GM19463 (cell line): Measurements from ENCODE around the gene TRMT2A.

Source experiments
- ATAC-seq: cut with Tn5 transposase; IDR thresholded peaks from one replicate; pipeline ENCODE4 v1.9.1; 2021; ENCODE audit warnings: mild to moderate bottlenecking, moderate library complexity; ENCODE audit not compliant: unreplicated experiment

The TRMT2A gene

DNA sequence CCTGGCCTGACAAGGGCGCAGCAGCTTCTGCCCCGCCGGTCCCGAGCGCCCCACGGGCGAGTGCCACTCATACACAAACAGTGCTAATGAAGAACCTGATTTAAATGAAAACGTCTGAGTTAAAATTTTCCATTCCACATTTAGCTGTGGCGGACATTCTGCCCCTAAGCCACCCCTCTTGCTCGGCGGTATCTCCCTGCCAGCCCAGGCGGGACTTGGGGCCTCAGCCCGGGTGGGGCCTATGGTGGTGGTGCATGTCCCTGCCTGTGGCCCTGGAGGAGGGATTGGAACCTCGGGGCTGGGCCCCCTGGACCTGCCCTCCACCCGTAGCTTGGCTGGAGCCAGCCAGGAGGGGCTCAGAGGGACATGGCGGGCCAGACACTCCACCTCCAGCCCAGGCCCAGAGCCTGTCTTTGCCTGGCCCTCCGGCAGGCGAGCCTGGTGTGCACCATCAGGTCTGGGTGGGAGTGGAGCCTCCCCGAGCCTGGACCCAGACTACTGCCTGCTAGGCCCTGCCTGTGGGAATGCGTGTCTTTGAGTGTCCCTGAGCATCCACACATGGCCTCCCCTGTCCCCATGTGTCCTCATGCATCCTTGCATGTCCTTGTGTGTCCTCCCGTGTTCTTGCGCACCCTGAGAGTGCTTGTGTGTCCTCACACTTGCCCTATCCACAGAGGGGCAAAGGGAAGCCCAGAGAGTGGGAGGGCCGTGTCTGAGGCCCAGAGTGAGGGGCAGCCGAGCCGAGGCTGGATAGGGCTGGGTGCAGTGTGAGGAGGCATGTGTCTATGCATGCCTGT is 19.0 kb upstream of the TRMT2A start:
- ATAC-seq: no peak

GRCh38 chr22:20135265-20135664 is 18.2 kb upstream of the TRMT2A start:
- ATAC-seq: no peak

DNA sequence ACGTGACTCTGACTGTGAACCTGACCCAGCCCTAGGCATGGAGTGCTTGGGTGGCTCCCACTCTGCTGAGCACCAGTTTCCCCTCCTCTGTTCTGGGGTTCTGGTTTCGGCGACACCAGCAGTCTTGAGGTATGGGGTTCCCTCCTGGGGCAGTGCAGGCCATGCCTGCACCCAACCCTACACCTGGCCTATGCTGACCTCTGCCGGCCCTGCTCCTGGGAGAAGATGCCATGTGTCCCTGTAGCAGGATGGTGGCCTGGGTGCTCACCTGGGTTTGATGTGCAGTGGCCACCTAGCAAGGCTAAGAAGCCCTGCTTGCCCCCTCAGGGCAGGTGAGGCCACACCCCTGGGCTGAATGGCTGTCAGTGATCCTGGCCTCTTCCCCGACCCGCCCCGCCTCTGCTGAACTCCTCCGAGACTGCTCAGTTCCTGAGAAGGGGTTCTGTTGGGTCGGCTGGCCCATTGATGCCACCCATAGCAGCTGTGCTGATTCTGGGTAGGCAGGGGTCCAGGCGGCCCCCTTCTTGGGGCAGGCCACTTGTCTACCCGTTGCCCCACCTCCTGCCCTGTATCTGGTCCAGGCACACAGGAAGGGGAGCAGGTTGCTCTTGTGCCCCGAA is 17.0 kb upstream of the TRMT2A start:
- ATAC-seq: no peak

GRCh38 chr22:20132686-20133246 is 15.7 kb upstream of the TRMT2A start:
- ATAC-seq: no peak

- no peak for ATAC-seq
Observed at GRCh38 chr22:20131859-20132685, 15.0 kb upstream of the TRMT2A start.

DNA sequence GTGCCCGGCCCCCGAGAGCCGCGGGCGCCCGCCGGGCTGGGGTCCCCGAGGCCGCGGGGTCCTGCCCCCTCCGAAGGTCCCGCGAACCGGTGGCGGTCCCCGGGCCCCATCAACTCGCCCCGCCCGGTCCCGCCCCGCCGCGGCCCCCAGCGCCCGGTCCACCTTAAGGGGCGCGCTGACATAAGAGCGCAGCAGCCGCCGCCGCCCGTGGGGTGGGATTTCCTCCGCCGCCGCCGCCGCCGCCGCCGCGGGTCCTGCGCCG is 14.5 kb upstream of the TRMT2A start, which contains the start of gene ZDHHC8:
Gene ZDHHC8 (plus strand): TSS at position 208 of the 262 bp plus-strand sequence. CDS start 144 bp downstream, outside the sequence.
- peak; percentile 68 for ATAC-seq

GRCh38 chr22:20130731-20131596 is 13.9 kb upstream of the TRMT2A start:
- ATAC-seq: peak; percentile 71

DNA sequence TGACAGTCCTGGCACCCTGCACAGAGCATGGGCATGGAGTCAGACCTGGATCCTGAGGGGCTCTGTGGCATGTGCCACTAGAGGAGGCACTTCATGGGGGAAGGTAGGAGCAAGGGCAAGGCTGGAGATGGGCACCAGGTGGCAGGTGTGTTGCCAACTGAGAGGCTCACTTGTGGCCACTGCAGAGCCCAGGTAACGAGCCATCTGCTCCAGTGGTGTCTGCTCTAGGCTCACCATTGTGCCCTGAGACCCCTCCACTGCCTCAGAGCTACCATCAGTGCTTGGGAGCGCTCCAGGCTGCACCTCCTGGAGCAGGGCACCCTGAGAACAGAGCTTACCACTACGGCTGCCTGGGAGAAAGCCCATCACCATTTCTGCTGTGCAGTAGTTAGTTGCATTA is 13.3 kb upstream of the TRMT2A start:
- ATAC-seq: no peak

- ATAC-seq: no peak
Observed at GRCh38 chr22:20129747-20130014, 12.7 kb upstream of the TRMT2A start.

DNA sequence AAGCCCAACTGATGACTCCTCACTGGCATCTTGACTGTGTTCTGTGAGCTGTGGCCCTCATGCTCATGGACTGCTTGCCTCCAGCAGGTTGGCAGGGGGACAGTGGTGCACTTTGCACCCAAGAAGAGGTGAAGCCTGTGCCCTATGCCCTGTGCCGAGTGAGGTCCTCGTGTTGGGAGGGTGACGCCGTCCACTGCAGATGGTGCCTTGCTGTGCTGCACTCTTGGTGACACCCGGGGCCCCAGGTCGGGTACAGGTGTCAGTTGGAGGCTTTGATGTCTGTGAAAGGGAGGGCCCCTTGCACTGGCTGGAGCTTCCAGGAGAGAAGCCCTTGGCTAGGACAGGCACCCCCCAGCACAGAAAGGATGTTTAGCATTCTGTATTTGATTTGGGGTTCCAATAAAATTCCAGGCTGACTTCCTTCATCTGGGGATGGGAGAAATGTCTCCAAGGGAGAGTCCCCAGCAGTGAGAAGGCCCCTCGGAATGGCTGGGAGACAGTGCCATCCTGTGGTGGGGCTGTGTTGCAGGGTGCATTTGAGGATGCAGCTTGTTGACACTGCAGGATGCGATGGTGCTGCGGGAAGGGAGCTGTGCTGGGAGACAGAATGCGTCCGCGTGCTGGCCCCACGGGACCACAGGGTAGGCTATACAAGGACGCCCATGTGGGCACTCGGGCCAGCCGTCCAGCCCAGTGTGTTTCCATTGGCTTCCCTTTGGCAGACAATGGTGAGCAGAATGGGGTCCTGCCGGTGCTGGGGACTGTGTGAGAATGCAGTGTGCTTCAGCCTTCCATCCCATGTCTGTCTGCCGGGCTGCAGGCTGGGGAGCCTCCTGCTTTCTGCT is 12.1 kb upstream of the TRMT2A start:
- ATAC-seq: no peak

GRCh38 chr22:20128619-20128901 is 11.5 kb upstream of the TRMT2A start:
- no peak for ATAC-seq

- ATAC-seq: no peak
Observed at GRCh38 chr22:20127869-20128618, 11.0 kb upstream of the TRMT2A start.

GRCh38 chr22:20127318-20127868 is 10.4 kb upstream of the TRMT2A start:
- no peak for ATAC-seq

GRCh38 chr22:20126284-20127029 is 9.4 kb upstream of the TRMT2A start:
- ATAC-seq: no peak

DNA sequence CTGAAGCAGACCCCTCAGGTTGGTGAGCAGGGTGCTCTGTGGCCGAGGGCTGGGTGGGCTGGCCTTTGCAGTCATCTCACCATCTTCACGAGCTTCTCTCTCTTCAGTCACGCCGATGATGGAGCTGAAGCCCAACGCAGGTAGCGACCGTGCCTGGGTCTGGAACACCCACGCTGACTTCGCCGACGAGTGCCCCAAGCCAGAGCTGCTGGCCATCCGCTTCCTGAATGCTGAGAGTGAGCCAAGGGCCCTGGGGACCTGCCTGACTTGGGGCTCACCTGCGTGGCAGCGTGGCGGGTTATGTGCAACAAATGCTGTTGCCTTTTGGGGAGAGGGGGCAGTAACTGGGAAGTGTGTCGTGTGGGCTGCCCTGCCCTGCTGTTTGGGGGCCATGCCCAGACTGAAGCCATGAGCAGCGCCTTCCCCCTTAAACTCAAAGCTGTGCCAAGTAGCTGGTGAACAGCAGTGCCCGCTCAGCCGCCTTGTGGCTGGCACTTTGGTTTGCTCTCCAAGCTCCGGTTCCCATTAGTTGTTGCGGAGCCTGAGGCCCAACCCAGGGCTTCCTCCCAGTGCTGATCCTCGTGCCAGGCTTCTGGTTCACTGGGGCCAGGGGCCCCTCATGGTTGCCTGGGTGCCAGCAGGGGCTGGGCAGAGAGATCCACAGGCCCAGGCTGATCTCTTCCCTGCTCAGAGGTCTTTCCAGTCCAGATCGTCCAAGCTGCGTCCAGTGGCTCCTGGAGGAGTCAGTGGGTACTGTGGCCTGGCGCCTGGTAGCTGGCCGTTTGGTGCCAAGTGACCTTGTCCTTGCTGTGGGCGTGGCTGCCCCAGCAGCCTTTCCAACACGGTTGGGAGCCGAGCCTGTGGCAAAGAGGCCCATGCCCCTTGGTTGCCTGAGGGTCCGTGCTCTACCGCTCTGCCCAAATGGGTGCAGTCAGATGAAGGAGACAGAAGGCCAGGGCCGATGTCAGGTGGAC is 8.5 kb upstream of the TRMT2A start:
- no peak for ATAC-seq

DNA sequence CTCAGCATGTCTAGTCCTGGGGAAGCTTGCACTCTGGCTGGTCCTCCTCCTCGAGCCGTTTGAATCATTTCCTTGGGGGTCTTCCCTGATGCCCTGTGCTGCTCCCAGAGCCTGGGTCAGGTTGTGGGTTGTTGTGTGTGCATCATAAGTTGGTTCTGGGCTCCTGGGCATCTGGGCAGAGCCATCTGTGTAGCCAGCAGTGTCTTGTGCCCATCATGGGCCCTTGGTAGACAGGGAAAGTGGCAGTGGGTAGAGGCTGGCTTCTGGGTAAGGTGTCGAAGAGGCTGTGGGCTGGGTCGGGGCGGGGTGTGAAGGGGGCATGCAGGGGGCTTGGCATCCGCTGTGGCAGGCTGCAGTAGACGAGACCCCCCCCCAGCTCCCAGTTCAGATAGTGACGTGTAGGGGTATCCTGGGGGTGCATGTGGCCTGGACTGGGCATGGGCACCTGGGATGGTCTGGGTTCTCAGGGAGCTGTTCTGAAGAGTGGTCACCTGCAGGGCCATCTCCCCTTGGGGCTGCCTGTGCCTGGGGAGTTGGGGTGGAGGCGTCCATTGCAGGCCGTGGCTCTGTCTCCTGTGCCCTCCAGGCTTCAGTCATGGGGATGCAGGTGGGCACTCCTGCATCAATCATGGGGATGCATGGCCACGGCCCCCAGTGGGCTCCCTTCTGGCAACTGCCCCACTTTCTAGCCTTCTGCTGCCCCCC is 7.2 kb upstream of the TRMT2A start:
- no peak for ATAC-seq
